Calu3 (cell line): ENCODE results near the gene G3BP2. TPM values are rescaled to one million over a fixed set of nuclear protein-coding genes. Genes with fewer than 3 reads are reported as not detected.

ENCODE experiments used
- BruUV-seq: library from RNA; stranded (reverse); fragments of 400-500 nt; replicated peaks from 2 replicates; lab custom pipeline; 2021; lab: Mats Ljungman, UMichigan
- CTCF ChIA-PET: fragments of 300-600 bp; sonication (Branson Sonifier 250); formaldehyde crosslinking; loops from one replicate; lab custom pipeline; 2022; ENCODE audit warnings: antibody characterized with exemption; lab: Charles Lee
- DNase-seq: peaks from one replicate; pipeline ENCODE4 v3.0.0; 2022
- H3K27ac Mint-ChIP-seq: one replicate; pipeline ENCODE4 v1.8.0; 2022; ENCODE audit warnings: mixed read lengths; ENCODE audit not compliant: unreplicated experiment
- H3K27me3 Mint-ChIP-seq: one replicate; pipeline ENCODE4 v1.8.0; 2022; ENCODE audit warnings: mixed read lengths; ENCODE audit not compliant: unreplicated experiment
- H3K36me3 Mint-ChIP-seq: one replicate; pipeline ENCODE4 v1.8.0; 2022; ENCODE audit warnings: mild to moderate bottlenecking, moderate library complexity, mixed read lengths; ENCODE audit not compliant: insufficient read depth, unreplicated experiment
- H3K4me1 Mint-ChIP-seq: one replicate; pipeline ENCODE4 v1.8.0; 2022; ENCODE audit warnings: mild to moderate bottlenecking, low read depth, mixed read lengths; ENCODE audit not compliant: unreplicated experiment
- H3K4me3 Mint-ChIP-seq: one replicate; pipeline ENCODE4 v1.8.0; 2022; ENCODE audit warnings: mild to moderate bottlenecking, low read depth, moderate library complexity, mixed read lengths; ENCODE audit not compliant: unreplicated experiment
- H3K9me3 Mint-ChIP-seq: one replicate; pipeline ENCODE4 v1.8.0; 2022; ENCODE audit warnings: low read depth, mixed read lengths; ENCODE audit not compliant: unreplicated experiment
- intact Hi-C: fragments of 100-400 bp; cut with micrococcal nuclease; formaldehyde crosslinking; loops from one replicate; pipeline ENCODE4 v1.10.0; 2022; ENCODE audit not compliant: unreplicated experiment
- total RNA-seq: library from RNA; stranded (reverse); gene quantifications from 2 replicates; pipeline ENCODE4 v1.2.3, GENCODE V29; 2022
- TF ChIP-seq, protein P1 (sequence below): fragments of 200-600 bp; IDR thresholded peaks from one replicate; pipeline ENCODE4 v1.8.0; 2022; ENCODE audit warnings: antibody characterized with exemption; ENCODE audit not compliant: unreplicated experiment

Gene G3BP2
- total RNA-seq, 1 experiment from 2014 or later = 128 TPM

DNA sequence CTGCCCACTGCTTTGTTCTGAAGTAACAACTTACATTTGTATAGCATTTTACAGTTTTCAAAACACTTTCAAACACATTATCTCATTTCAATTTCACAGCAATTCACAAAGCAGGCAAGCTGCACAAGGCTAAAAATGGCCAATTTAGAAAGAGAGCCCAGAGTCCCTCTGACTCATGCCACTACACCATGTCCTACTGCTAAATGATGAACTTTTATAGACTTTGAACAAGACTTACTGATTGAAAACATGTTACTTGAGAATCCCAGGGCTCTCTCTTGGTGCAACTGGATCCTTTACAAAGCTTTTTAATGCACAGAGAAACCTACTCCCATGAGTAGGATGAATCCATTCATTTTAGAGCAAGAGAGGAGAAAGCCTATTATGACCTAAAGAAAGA lies 5.8 kb upstream of the G3BP2 start:
- Mint-ChIP-seq H3K4me3 (no peak overlapping the region), H3K9me3 (no peaks in the 10 kb centered on the region), H3K27me3 (no peaks in the 10 kb centered on the region), H3K4me1 (no peaks in the 10 kb centered on the region), H3K36me3 (peaks cover 4% of the 10 kb centered on the region), H3K27ac (no peak overlapping the region)
- DNase-seq = no peak
- no TSS peak for BruUV-seq
- intact Hi-C loops = no loop called here
- CTCF ChIA-PET = no interaction called here
- TF ChIP-seq, protein P1, sequence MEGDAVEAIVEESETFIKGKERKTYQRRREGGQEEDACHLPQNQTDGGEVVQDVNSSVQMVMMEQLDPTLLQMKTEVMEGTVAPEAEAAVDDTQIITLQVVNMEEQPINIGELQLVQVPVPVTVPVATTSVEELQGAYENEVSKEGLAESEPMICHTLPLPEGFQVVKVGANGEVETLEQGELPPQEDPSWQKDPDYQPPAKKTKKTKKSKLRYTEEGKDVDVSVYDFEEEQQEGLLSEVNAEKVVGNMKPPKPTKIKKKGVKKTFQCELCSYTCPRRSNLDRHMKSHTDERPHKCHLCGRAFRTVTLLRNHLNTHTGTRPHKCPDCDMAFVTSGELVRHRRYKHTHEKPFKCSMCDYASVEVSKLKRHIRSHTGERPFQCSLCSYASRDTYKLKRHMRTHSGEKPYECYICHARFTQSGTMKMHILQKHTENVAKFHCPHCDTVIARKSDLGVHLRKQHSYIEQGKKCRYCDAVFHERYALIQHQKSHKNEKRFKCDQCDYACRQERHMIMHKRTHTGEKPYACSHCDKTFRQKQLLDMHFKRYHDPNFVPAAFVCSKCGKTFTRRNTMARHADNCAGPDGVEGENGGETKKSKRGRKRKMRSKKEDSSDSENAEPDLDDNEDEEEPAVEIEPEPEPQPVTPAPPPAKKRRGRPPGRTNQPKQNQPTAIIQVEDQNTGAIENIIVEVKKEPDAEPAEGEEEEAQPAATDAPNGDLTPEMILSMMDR = no peak

DNA sequence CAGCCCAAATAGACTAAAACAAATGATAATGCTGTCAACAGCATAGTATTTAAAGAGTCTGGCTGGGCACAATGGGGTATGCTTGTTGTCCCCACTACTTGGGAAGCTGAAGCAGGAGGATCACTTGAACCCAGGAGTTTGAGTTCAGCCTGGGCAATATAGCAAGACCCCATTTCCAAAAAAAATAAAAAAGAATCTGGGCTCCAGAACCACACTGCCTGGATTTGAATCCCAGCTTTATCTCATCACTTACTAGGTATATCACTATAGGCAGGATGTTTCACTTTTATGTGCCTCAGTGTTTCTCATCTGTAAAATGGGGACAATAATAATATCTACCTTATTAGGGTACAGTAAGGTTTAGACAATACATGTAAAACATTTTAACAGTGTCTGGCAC lies 5.3 kb upstream of the G3BP2 start:
- CTCF ChIA-PET = no interaction called here
- H3K36me3 Mint-ChIP-seq = peaks cover 8% of the 10 kb centered on the region
- H3K4me3 Mint-ChIP-seq = no peak overlapping the region
- no TSS peak for BruUV-seq
- TF ChIP-seq, protein P1 = no peak
- intact Hi-C loops = no loop called here
- H3K27ac Mint-ChIP-seq = no peak overlapping the region
- no peaks in the 10 kb centered on the region for H3K4me1 Mint-ChIP-seq
- DNase-seq = no peak
- no peaks in the 10 kb centered on the region for H3K9me3 Mint-ChIP-seq
- H3K27me3 Mint-ChIP-seq = no peaks in the 10 kb centered on the region

DNA sequence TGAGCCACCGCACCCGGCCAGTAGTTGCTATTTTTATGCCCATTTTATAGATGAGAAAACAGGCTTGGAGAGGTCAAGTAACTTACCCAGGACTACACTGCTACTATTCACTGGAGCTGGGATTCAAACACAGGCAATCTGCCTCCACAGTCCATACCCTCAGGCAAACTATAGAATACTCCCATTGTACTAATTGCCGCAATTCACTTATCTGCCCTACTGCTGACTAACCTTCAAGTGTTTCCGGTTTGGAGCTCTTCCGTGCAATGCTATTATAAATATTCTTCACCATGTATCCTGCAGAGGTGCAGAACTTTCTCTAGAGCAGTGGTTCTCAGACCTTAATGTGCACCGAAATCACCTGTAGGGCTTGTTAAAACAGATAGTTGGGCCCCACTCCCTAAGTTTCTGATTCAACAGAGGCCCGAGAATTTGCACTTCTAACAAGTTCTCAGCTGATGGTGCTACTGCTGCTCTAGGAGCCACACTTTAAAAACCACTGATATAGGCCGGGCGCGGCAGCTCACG lies 1.9 kb upstream of the G3BP2 start:
- Mint-ChIP-seq H3K36me3 (peaks cover 32% of the 10 kb centered on the region), H3K4me1 (peaks cover 15% of the 10 kb centered on the region), H3K27ac (no peak overlapping the region), H3K4me3 (no peak overlapping the region), H3K27me3 (no peaks in the 10 kb centered on the region), H3K9me3 (no peaks in the 10 kb centered on the region)
- intact Hi-C loops = no loop called here
- TF ChIP-seq, protein P1 = no peak
- no TSS peak for BruUV-seq
- CTCF ChIA-PET = no interaction called here
- no peak for DNase-seq

DNA sequence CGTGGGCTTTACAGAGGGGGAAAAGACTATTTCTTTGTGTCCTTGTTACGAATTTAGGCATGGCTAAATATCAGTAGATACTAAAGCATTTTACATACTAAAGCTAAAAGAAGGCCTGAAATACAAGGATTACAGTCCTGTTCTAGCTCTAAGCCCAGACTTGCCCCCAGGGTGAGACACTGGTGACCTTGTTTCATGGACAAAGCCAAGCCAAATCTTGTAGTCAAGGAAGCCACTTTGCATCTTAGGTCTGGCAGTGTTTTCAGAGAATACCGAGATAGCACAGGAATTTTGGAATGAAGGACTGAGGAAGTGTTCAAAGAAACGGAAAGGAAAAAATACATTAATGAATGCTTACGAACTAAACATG lies 733 bp upstream of the G3BP2 start:
- Mint-ChIP-seq H3K9me3 (no peaks in the 10 kb centered on the region), H3K4me3 (peak overlapping the region; percentile 99), H3K27me3 (no peaks in the 10 kb centered on the region), H3K36me3 (peaks cover 32% of the 10 kb centered on the region), H3K4me1 (peaks cover 25% of the 10 kb centered on the region), H3K27ac (peak overlapping the region; percentile 97)
- intact Hi-C loops = loop anchor here (5.0 kb wide), 1 partner anchor 48 kb away; the partner anchor contains the start of gene USO1
- BruUV-seq = TSS peak; percentile 97
- CTCF ChIA-PET = interaction anchor here (0.8 to 1.2 kb wide), 3 partner anchors 41 to 214 kb away, joined by 3 to 7 read pairs (median 4); partner anchors contain the start of gene USO1
- TF ChIP-seq, protein P1 = no peak
- no peak for DNase-seq
